Smooth muscle cell (in vitro differentiated cells): ENCODE data around the gene ZCCHC8. TPM values are rescaled to one million over a fixed set of nuclear protein-coding genes. Genes with fewer than 3 reads are reported as not detected.
"Not testable (repeated sequence)": the region's sequence is repeated elsewhere in the genome, so short reads cannot be mapped to it uniquely, and the experiment has no call there.

Source experiments
- DNase-seq: peaks from one replicate; lab custom pipeline; 2025; ENCODE audit not compliant: unreplicated experiment; lab: John Stamatoyannopoulos, UW
- H2AFZ ChIP-seq: fragments of 200-600 bp; sonication (generic); 2 replicates; pipeline ENCODE4 v1.6.0; 2016; ENCODE audit warnings: antibody characterized with exemption, low read depth, mild to moderate bottlenecking
- H3F3A ChIP-seq: fragments of 200-600 bp; sonication (generic); 2 replicates; pipeline ENCODE4 v1.6.0; 2017; ENCODE audit warnings: antibody characterized with exemption, low read depth
- H3K27ac ChIP-seq: fragments of 200-600 bp; sonication (generic); 2 replicates; pipeline ENCODE4 v1.5.1; 2016; ENCODE audit warnings: low read depth, mild to moderate bottlenecking
- H3K27me3 ChIP-seq: fragments of 200-600 bp; sonication (generic); 2 replicates; pipeline ENCODE4 v1.6.1; 2016; ENCODE audit warnings: low read depth, mild to moderate bottlenecking
- H3K36me3 ChIP-seq: fragments of 200-600 bp; sonication (generic); 2 replicates; pipeline ENCODE4 v1.5.1; 2016; ENCODE audit warnings: low read depth
- H3K4me1 ChIP-seq: fragments of 200-600 bp; sonication (generic); 2 replicates; pipeline ENCODE4 v1.5.1; 2016; ENCODE audit warnings: low read depth
- H3K4me2 ChIP-seq: fragments of 200-600 bp; sonication (generic); 2 replicates; pipeline ENCODE4 v1.6.0; 2016; ENCODE audit warnings: mild to moderate bottlenecking
- H3K4me3 ChIP-seq: fragments of 200-600 bp; sonication (generic); 2 replicates; pipeline ENCODE4 v1.5.1; 2016; ENCODE audit warnings: mild to moderate bottlenecking
- H3K79me2 ChIP-seq: fragments of 200-600 bp; sonication (generic); 2 replicates; pipeline ENCODE4 v1.6.0; 2016; ENCODE audit warnings: low read depth, mild to moderate bottlenecking
- H3K9ac ChIP-seq: fragments of 200-600 bp; sonication (generic); 2 replicates; pipeline ENCODE4 v1.6.0; 2016; ENCODE audit warnings: low read depth
- H3K9me3 ChIP-seq: fragments of 200-600 bp; sonication (generic); replicated peaks from 2 replicates; pipeline ENCODE4 v1.5.1; 2016; ENCODE audit warnings: low read depth
- H4K20me1 ChIP-seq: fragments of 200-600 bp; sonication (generic); 2 replicates; pipeline ENCODE4 v1.6.0; 2016; ENCODE audit warnings: low read depth
- WGBS: methylation state at CpG from one replicate; pipeline ENCODE4 v1.1.7; 2016; ENCODE audit warnings: low lambda C conversion rate; 5-methylcytosine and 5-hydroxymethylcytosine counted together
- polyA plus RNA-seq: library from polyadenylated mRNA; unstranded; fragments of >200 nt; fragmentation: Nextera tagmentation; extraction: Ambion mirVana; gene quantifications from 2 replicates; pipeline ENCODE4 v1.2.1, GENCODE V29; 2016
- total RNA-seq: library from RNA; depleted of rRNA; stranded (reverse); fragments of >200 nt; gene quantifications from 2 replicates; pipeline ENCODE4 v1.2.3, GENCODE V29; 2014
- TF ChIP-seq, protein P1 (sequence below): fragments of 200-600 bp; sonication (generic); IDR thresholded peaks from 2 replicates; pipeline ENCODE4 v1.5.1; 2017; ENCODE audit warnings: borderline replicate concordance, mild to moderate bottlenecking, antibody characterized with exemption; ENCODE audit not compliant: insufficient read depth, poor library complexity, severe bottlenecking

The ZCCHC8 gene
- total and polyA plus RNA-seq, 2 experiments from 2014 or later, result 8.8 to 20.6 TPM

GRCh38 chr12:122467983-122468382, 32.7 kb downstream of the ZCCHC8 start:
- H3K9ac ChIP-seq, result peak overlapping the region; percentile 57
- WGBS, result 73% methylated on average over 4 of the region's 4 CpGs
- peak overlapping the region; percentile 95 for H3K27ac ChIP-seq
- no peak overlapping the region for H3K4me3 ChIP-seq
- H2AFZ ChIP-seq, result no peak overlapping the region
- H3K79me2 ChIP-seq, result no peaks in the 10 kb centered on the region
- DNase-seq, result no peak
- no peak overlapping the region for H3K4me2 ChIP-seq
- H4K20me1 ChIP-seq, result no peaks in the 10 kb centered on the region
- TF ChIP-seq, protein P1, sequence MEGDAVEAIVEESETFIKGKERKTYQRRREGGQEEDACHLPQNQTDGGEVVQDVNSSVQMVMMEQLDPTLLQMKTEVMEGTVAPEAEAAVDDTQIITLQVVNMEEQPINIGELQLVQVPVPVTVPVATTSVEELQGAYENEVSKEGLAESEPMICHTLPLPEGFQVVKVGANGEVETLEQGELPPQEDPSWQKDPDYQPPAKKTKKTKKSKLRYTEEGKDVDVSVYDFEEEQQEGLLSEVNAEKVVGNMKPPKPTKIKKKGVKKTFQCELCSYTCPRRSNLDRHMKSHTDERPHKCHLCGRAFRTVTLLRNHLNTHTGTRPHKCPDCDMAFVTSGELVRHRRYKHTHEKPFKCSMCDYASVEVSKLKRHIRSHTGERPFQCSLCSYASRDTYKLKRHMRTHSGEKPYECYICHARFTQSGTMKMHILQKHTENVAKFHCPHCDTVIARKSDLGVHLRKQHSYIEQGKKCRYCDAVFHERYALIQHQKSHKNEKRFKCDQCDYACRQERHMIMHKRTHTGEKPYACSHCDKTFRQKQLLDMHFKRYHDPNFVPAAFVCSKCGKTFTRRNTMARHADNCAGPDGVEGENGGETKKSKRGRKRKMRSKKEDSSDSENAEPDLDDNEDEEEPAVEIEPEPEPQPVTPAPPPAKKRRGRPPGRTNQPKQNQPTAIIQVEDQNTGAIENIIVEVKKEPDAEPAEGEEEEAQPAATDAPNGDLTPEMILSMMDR, result no peak
- H3K4me1 ChIP-seq, result no peaks in the 10 kb centered on the region
- no peaks in the 10 kb centered on the region for H3K27me3 ChIP-seq
- H3K36me3 ChIP-seq, result no peaks in the 10 kb centered on the region
- no peaks in the 10 kb centered on the region for H3K9me3 ChIP-seq
- H3F3A ChIP-seq, result no peaks in the 10 kb centered on the region

GRCh38 chr12:122464317-122465042, 36.3 kb downstream of the ZCCHC8 start:
- not testable (repeated sequence) for H3K4me3 ChIP-seq, H3F3A ChIP-seq, H2AFZ ChIP-seq, H3K27me3 ChIP-seq, H3K79me2 ChIP-seq, H3K4me1 ChIP-seq, DNase-seq, H3K36me3 ChIP-seq, H4K20me1 ChIP-seq, H3K9me3 ChIP-seq, H3K4me2 ChIP-seq
- Histone ChIP-seq H3K27ac (peak overlapping the region; percentile 89), H3K9ac (peak overlapping the region; percentile 75)
- WGBS, result 83% methylated on average over 17 of the region's 17 CpGs

- TF ChIP-seq, protein P1, result no peak
- Histone ChIP-seq H3K4me3 (no peak overlapping the region), H3K4me2 (no peak overlapping the region), H4K20me1 (no peaks in the 10 kb centered on the region), H3K9ac (no peak overlapping the region), H3K4me1 (no peaks in the 10 kb centered on the region), H3F3A (no peaks in the 10 kb centered on the region), H2AFZ (peak overlapping the region; percentile 12), H3K27me3 (no peaks in the 10 kb centered on the region), H3K9me3 (no peaks in the 10 kb centered on the region), H3K36me3 (no peaks in the 10 kb centered on the region), H3K27ac (no peak overlapping the region), H3K79me2 (no peaks in the 10 kb centered on the region)
- DNase-seq, result no peak
- WGBS, result 88% methylated on average over 2 of the region's 2 CpGs
Observed at GRCh38 chr12:122460641-122461040, 40.1 kb downstream of the ZCCHC8 start.

DNA sequence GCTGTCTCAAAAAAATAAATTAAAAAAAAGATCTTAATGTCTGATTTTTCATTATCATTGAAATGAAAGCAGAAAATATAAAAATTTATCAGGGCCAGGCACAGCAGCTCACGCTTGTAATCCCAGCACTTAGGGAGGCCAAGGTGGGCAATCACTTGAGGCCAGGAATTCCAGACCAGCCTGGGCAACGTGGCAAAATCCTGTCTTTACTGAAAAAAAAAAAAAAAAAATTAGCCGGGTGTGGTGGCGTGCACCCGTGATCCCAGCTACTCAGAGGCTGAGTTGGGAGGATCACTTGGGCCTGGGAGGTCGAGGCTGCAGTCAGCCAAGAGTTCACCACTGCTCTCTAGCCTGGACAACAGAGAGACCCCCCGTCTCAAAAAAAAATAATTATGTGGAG, 40.7 kb downstream of the ZCCHC8 start:
- Histone ChIP-seq H3K4me2 (no peak overlapping the region), H3K79me2 (no peaks in the 10 kb centered on the region), H3K4me1 (no peaks in the 10 kb centered on the region), H3K9ac (no peak overlapping the region), H3K36me3 (no peaks in the 10 kb centered on the region), H3K27me3 (no peaks in the 10 kb centered on the region), H2AFZ (no peak overlapping the region), H3F3A (no peaks in the 10 kb centered on the region), H3K9me3 (no peaks in the 10 kb centered on the region), H4K20me1 (no peaks in the 10 kb centered on the region), H3K4me3 (no peak overlapping the region), H3K27ac (no peak overlapping the region)
- WGBS, result 96% methylated on average over 7 of the region's 7 CpGs
- no peak for DNase-seq
- TF ChIP-seq, protein P1, result no peak
